ENCODE data around the gene UCK1. TPM values are rescaled to one million over a fixed set of nuclear protein-coding genes. Genes with fewer than 3 reads are reported as not detected.
A peak's percentile ranks its signal among the peaks of the same experiment; 100 is the strongest.

The UCK1 gene
- total RNA-seq, 1 donor from 2014 or later: 36.8 TPM

GRCh38 chr9:131545786-131546335 lies 14.8 kb upstream of the UCK1 start:
- no peak for DNase-seq (ENCODE audit: extremely low spot score, unreplicated experiment)
- peaks cover 4% of the 10 kb centered on the region for H3K9me3 Mint-ChIP-seq
- H3K4me1 Mint-ChIP-seq (ENCODE audit: unreplicated experiment): no peaks in the 10 kb centered on the region
- H3K36me3 Mint-ChIP-seq: no peaks in the 10 kb centered on the region
- H3K27ac Mint-ChIP-seq: no peak overlapping the region
- H3K27me3 Mint-ChIP-seq: peaks cover 50% of the 10 kb centered on the region
- H3K4me3 Mint-ChIP-seq: peak overlapping the region; percentile 47
- no peak for TF ChIP-seq CTCF (conservative IDR thresholded peaks at IDR 0.05)

GRCh38 chr9:131545003-131545785 lies 14.1 kb upstream of the UCK1 start, which contains the start of gene PRRT1B:
Gene PRRT1B, plus strand, starts transcription at chr9:131545523. Its CDS starts 93 bp downstream, at chr9:131545616.
- Mint-ChIP-seq H3K4me1 (ENCODE audit: unreplicated experiment) (no peaks in the 10 kb centered on the region), H3K9me3 (peaks cover 4% of the 10 kb centered on the region), H3K4me3 (peak within 1 kb of the TSS; percentile 71), H3K27me3 (peaks cover 46% of the 10 kb centered on the region), H3K27ac (peak within 1 kb of the TSS; percentile 74), H3K36me3 (no peaks in the 10 kb centered on the region)
- DNase-seq (ENCODE audit: extremely low spot score, unreplicated experiment): no peak
- no peak for TF ChIP-seq CTCF (conservative IDR thresholded peaks at IDR 0.05)

- Mint-ChIP-seq H3K4me1 (ENCODE audit: unreplicated experiment) (no peaks in the 10 kb centered on the region), H3K36me3 (no peaks in the 10 kb centered on the region), H3K4me3 (no peak overlapping the region), H3K9me3 (peaks cover 1% of the 10 kb centered on the region), H3K27me3 (peaks cover 26% of the 10 kb centered on the region), H3K27ac (no peak overlapping the region)
- DNase-seq (ENCODE audit: extremely low spot score, unreplicated experiment): no peak
- TF ChIP-seq CTCF (conservative IDR thresholded peaks at IDR 0.05): no peak
Measured at GRCh38 chr9:131543141-131543540, 12.1 kb upstream of the UCK1 start.

- H3K27me3 Mint-ChIP-seq: peaks cover 3% of the 10 kb centered on the region
- H3K27ac Mint-ChIP-seq: no peak overlapping the region
- no peaks in the 10 kb centered on the region for H3K9me3 Mint-ChIP-seq
- H3K4me3 Mint-ChIP-seq: no peak overlapping the region
- no peak for TF ChIP-seq CTCF (conservative IDR thresholded peaks at IDR 0.05)
- H3K4me1 Mint-ChIP-seq (ENCODE audit: unreplicated experiment): no peaks in the 10 kb centered on the region
- no peak for DNase-seq (ENCODE audit: extremely low spot score, unreplicated experiment)
- peaks cover 4% of the 10 kb centered on the region for H3K36me3 Mint-ChIP-seq
Measured at GRCh38 chr9:131539223-131539923, 8.3 kb upstream of the UCK1 start.

GRCh38 chr9:131537946-131538345 lies 6.9 kb upstream of the UCK1 start:
- H3K27ac Mint-ChIP-seq: no peak overlapping the region
- DNase-seq (ENCODE audit: extremely low spot score, unreplicated experiment): no peak
- no peaks in the 10 kb centered on the region for H3K9me3 Mint-ChIP-seq
- TF ChIP-seq CTCF (conservative IDR thresholded peaks at IDR 0.05): no peak
- H3K4me1 Mint-ChIP-seq (ENCODE audit: unreplicated experiment): no peaks in the 10 kb centered on the region
- peaks cover 4% of the 10 kb centered on the region for H3K36me3 Mint-ChIP-seq
- no peak overlapping the region for H3K4me3 Mint-ChIP-seq
- no peaks in the 10 kb centered on the region for H3K27me3 Mint-ChIP-seq
